ENCODE results near the gene C1orf87. TPM values are rescaled to one million over a fixed set of nuclear protein-coding genes. Genes with fewer than 3 reads are reported as not detected.
"Not testable (repeated sequence)": the region's sequence is repeated elsewhere in the genome, so short reads cannot be mapped to it uniquely, and the experiment has no call there.

Gene C1orf87
- total RNA-seq, 4 donors from 2014 or later, result not detected

- TF ChIP-seq POLR2A (IDR thresholded peaks at IDR 0.05), result no peak
- peak; percentile 66 to 86 (median 74) for TF ChIP-seq CTCF (IDR thresholded peaks at IDR 0.05)
- Histone ChIP-seq H3K27ac (no peak overlapping the region), H3K4me3 (no peak overlapping the region), H3K27me3 (peaks cover 0 to 6% (median 0%) of the 10 kb centered on the region in 4 donors), H3K36me3 (no peaks in the 10 kb centered on the region), H3K9me3 (no peaks in the 10 kb centered on the region), H3K4me1 (peaks cover 0 to 14% (median 0%) of the 10 kb centered on the region in 3 donors)
- 39 to 44% methylated on average over 19 of the region's 19 CpGs for WGBS, 2 donors
- intact Hi-C loops (cut with DNase I), result no loop called here
- DNase-seq, result no peak
Observed at GRCh38 chr1:59976194-59977074, 97.1 kb downstream of the C1orf87 start.

GRCh38 chr1:59973719-59974118 is 99.9 kb downstream of the C1orf87 start:
- WGBS, 2 donors, result 92 to 100% methylated on average over 1 of the region's 1 CpG
- Histone ChIP-seq H3K9me3 (no peaks in the 10 kb centered on the region), H3K27ac (no peak overlapping the region), H3K27me3 (peaks cover 0 to 6% (median 0%) of the 10 kb centered on the region in 4 donors), H3K36me3 (no peaks in the 10 kb centered on the region), H3K4me3 (no peak overlapping the region), H3K4me1 (peaks cover 0 to 18% (median 4%) of the 10 kb centered on the region in 3 donors)
- intact Hi-C loops (cut with DNase I), result no loop called here
- TF ChIP-seq POLR2A (IDR thresholded peaks at IDR 0.05), result no peak
- no peak for TF ChIP-seq CTCF (IDR thresholded peaks at IDR 0.05)
- DNase-seq, result no peak

- WGBS, 2 donors, result 80 to 87% methylated on average over 14 to 19 of the region's 20 CpGs
- no peak for DNase-seq
- intact Hi-C loops (cut with DNase I), result no loop called here
- Histone ChIP-seq H3K27ac (no peak overlapping the region), H3K4me3 (no peak overlapping the region), H3K27me3 (peaks cover 0 to 6% (median 0%) of the 10 kb centered on the region in 4 donors), H3K36me3 (no peaks in the 10 kb centered on the region), H3K4me1 (peaks cover 0 to 24% (median 4%) of the 10 kb centered on the region in 3 donors), H3K9me3 (no peaks in the 10 kb centered on the region)
- no peak for TF ChIP-seq POLR2A (IDR thresholded peaks at IDR 0.05)
- TF ChIP-seq CTCF (IDR thresholded peaks at IDR 0.05), result no peak
Observed at GRCh38 chr1:59972216-59972927, 101.2 kb downstream of the C1orf87 start.

- Histone ChIP-seq H3K27me3 (peaks cover 0 to 6% (median 0%) of the 10 kb centered on the region in 4 donors), H3K36me3 (no peaks in the 10 kb centered on the region), H3K4me1 (peaks cover 0 to 24% (median 4%) of the 10 kb centered on the region in 3 donors), H3K27ac (no peak overlapping the region), H3K4me3 (no peak overlapping the region), H3K9me3 (no peaks in the 10 kb centered on the region)
- TF ChIP-seq POLR2A (IDR thresholded peaks at IDR 0.05) (no peak), CTCF (IDR thresholded peaks at IDR 0.05) (peak; percentile 68 to 87 (median 79))
- intact Hi-C loops (cut with DNase I), result no loop called here
- WGBS, 2 donors, result 11 to 25% methylated on average over 8 to 19 of the region's 19 CpGs
- no peak for DNase-seq
Observed at GRCh38 chr1:59971464-59971911, 102.1 kb downstream of the C1orf87 start.

- DNase-seq; intact Hi-C loops (cut with DNase I): not testable (repeated sequence)
Observed at GRCh38 chr1:59969542-59970175, 103.9 kb downstream of the C1orf87 start.

GRCh38 chr1:59968746-59969145 is 104.8 kb downstream of the C1orf87 start:
- WGBS, 2 donors, result 87 to 91% methylated on average over 10 to 15 of the region's 17 CpGs
- DNase-seq; H3K27me3 ChIP-seq; H3K4me3 ChIP-seq; H3K36me3 ChIP-seq; intact Hi-C loops (cut with DNase I); H3K9me3 ChIP-seq; H3K27ac ChIP-seq: not testable (repeated sequence)
- peaks cover 0 to 23% (median 4%) of the 10 kb centered on the region in 3 donors for H3K4me1 ChIP-seq

More at GRCh38 chr1:59969542-59970175, 103.9 kb downstream of the C1orf87 start:
- H3K4me1 ChIP-seq, result peaks cover 0 to 23% (median 4%) of the 10 kb centered on the region in 3 donors
- H3K36me3 ChIP-seq, H3K27ac ChIP-seq, H3K4me3 ChIP-seq, H3K9me3 ChIP-seq, H3K27me3 ChIP-seq: not testable (repeated sequence)
- 90% methylated on average over 2 of the region's 42 CpGs; no CpG with 5 or more reads in 1 of the 2 donors for WGBS, 2 donors
